Bone marrow (tissue), 2 donors: ENCODE data around the gene TEC.
A peak's percentile ranks its signal among the peaks of the same experiment; 100 is the strongest.
"Not testable (repeated sequence)": the region's sequence is repeated elsewhere in the genome, so short reads cannot be mapped to it uniquely, and the experiment has no call there.

ENCODE experiments used
- DNase-seq, 2 donors: peaks; one replicate each; lab custom pipeline; 2025; lab: John Stamatoyannopoulos, UW

Gene TEC

DNA sequence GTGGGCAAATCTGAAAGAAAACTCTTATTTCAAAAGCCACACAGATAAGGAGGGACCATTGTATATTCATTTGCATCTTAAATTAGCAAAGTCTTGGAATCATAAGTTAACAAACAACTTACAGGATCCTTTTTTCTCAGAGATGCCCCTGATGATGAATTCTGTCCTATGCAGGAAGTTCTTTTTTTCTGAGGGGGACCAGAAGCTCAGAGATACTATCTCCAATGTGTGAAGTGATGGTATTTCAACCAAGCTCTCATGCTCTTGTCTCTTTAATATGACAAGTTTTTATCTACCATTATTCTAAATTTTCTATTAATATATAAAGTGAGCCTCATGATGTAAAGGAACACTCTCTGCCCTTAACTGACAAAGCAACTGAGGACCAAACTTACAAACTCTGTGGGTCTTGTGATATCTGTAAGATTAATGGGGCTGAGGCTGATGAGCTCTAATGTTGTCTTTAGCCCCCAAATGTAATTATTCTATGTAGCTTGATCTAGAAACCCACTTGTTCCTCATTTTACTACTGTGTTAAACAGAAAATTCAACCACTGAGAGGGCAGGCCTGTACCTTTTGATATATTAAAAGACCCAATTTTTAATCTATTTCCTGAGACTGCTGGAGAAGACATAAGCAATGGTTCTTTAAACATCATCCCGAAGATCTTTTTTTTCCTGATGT is 27.0 kb downstream of the TEC start:
- no peak for DNase-seq

DNA sequence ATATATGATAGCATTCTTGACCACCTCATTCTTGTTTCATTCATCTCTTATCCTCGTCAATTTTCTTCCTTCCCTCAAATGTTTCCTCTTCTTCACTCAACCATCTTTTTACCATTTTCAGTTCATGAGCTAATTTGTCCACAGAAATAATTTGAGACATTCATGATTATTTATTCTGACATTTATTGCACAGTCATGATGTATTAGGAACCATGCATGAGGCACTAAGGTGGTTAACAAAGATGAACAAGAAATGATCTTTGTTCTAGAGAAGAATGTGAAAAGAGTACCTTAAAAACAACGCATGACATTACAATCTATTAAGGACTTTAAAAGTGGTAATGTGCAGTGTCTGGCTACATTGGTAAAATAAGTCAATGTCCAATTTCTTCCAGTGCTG is 27.9 kb downstream of the TEC start:
- no peak for DNase-seq

DNA sequence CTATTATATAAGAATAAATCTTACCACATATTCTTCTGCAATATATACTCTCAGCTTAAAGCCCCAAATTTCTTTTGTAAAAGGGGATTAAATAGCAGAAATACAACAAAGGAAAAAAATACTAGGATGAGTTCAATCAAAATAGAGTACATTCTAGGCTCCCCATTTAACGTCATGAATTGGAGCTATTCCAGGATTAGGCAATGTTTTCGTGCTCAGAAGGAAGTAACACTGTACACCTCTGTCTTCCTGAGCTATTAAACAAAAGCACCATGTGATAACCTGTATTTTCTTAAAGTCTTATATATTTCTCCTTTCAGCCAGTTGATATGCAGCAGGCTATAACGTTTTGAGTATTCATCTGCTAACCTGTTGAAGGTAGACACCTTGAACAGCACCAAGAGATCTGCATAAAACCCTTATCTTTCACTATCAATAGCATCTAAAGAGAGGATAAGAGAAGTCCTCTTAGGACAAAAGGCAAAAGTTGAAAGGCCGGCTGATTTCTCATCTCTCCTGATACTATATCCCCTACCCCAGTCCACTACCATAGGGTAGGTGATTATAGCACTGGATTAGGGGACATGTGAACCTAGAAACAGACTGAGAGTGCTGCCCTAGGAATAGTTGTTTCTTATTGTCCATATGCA is 31.5 kb downstream of the TEC start:
- DNase-seq, result peak in 1 of 2 donors; percentile 34

DNA sequence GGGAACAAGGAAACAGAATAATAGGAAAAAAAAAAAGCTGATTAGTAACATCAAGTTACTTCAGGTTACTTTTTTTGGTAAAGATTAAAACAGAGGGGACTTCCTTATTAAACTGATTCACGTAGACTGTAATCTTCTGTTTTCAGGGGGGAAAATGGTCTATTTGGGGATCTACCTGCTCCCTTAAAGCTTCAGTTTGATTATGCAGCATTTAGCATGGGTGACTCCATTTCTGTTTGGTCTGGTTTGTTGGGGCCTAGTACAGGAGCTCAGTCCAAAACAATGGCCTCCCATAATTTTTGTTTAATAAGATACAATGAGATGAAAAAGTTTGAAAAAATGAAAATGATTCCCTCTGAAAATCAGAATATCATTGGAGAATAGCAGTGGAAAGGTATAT is 34.6 kb downstream of the TEC start:
- DNase-seq, result no peak

DNA sequence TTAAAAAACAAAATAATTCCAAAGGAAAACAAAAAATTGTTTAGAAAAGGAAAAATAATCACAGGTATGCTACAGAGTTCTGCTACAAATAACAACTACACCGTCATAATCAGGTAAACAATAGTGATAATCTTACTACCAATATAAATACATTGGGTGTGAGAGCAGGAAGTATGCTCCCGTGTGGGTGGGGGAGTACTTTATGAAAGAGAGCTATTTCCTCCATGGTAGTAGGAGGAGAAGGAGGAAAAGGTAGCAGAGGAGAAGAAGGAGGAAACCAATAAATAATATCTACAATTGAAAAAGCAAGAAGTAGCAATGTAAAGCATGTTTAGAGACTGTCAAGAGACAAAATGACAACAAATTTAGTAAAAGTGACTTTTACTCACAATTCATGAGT is 35.1 kb downstream of the TEC start:
- no peak for DNase-seq

DNA sequence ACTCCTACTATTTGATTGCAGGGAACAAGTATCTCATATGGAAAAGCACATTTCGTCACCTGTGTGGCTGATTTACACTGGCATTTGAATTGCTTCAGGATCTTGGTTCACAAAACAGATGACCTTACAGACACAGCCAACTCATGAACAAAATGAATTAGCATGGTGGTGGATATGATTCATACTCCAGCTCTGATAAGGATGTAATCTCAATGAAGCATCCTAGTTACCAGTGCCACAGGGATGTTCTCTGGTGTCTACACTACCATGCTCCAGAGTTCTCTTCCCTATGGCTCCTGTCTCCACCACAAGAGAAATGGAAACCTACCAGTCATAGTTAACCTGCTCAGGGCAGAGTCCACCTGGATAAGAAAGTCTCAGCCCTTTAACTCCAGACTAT is 40.7 kb downstream of the TEC start:
- DNase-seq, result no peak

DNA sequence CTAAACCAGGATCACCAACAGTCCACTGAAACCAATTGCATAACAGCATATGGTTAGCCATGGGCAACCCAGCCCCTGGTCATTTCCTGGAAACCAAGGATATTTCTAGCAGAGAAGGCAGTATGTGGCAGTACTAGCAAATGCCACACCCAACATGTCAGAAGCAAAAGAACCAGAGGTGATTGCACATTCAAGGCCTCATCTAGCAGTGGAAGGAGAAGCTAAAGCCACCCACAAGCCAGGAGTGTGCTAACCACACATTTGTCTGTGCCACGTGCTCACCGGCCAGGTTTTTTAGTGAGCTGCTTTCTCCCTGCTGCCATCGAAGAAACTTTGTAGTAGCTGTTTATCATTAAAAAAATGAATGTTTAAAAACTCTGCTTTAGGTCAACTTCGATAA is 42.0 kb downstream of the TEC start:
- DNase-seq, result no peak

DNA sequence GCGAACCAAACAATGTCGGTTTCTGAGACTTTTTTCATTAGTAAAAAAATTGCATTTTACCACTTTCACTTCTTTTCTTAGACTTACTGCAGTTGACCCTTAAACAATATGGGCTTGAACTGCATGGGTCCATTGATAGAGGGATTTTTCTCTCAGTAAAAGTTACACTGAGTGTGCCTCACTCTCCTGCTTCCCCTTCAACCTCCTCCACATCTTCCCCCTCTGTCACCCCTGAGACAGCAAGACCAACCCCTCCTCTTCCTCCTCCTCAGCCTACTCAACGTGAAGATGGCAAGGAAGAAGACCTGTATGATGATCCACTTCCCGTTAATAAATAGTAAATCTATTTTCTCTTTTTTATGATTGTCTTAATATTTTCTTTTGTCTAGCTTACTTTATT is 43.4 kb downstream of the TEC start:
- DNase-seq, result no peak

DNA sequence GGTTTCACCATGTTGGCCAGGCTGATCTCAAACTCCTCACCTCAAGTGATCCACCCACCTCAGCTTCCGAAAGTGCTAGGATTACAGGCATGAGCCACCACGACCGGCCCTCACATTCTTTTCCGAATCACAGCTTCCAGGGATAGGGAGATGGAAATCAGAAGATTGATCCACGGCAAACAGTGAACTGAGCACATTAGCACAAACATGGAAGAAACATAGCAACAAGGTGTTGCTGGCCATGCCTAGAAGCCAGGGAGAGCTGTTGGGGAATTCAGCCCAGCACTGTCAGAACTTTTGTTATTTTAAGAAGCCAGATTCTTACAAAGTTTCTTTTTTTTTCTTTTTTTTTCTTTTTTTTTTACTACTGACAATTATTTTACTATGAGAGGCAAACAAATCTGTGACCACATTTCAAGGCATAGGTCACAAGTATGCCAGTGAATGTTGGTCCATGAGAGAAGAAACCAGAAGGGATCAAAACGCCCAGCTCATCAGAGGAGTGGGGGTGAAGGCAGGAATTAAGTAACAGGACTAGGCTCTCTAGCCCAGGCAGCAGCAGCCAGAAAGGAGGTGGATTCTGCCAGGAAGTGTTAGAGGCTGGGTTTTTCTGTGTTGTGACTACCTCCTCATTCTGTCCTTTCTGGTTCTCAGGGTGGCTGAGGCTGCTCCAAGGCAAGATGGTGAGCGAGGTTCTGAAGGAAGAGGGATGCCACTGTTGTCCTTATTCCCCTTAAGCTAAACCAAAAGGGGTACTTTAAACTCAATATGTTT is 44.1 kb downstream of the TEC start:
- no peak for DNase-seq

DNA sequence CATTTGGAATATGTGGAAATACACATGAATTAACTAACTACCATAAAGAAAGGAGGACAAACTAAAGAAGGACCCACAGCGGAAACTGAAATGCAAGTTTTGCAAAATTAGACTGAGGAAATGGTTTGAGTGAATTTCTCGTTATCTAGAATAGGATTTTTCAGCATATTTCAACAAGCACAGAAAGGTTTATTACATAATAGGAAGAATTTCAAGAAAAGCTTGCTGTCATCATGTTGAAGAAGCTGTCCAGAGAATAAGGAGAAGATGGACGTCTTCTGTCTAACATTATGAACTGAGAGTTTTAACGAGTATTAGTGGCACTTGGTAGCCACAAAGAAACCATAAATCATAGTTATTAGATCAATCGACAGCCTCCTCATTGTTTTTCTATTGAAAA is 45.0 kb downstream of the TEC start:
- no peak for DNase-seq

DNA sequence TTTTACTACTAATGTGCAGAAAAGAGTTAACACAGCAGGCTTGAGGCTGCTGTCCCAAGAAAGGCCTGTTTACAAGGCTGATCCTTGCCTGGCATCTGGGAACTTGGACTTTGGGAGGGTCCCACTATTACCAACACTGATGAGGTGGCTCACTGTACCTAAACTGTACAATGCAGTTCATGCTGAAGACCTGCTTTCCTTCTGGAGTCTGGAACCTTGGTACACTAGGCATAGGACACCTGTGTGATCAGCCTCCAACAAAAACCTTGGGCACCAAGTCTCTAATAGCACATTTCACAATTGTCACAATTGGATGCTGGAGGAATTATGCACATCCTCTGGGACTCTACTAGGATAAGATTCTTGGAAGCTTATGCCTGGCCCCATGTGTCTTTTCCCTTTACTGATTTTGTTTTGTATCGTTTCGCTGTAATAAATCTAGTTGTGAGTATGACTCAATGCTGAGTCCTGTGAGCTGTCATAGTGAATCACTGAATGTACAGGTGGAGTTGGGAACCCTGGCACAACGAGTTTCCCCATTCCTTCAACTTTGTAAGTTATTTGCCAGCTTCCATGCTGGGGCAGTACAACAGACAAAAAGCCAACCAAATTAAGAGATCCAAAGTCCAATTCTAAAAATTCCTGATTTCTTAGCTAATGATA is 45.9 kb downstream of the TEC start:
- no peak for DNase-seq

DNA sequence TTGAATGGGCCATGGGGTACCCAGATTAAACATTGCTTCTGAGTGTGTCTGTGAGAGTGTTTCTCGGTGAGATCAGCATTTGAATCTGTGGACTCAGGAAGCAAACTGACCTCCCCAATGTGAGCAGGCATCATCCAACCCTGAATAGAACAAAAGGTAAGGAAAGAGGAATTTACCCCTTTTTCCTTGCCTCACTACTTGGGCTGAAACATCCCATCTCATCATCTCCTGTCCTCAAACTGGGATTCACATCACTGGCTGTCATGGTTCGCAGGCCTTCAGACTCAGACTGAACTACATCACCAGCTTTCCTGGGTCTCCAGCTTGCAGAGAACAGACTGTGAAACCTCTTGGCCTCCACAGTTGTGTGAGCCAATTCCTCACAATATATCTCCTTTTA is 47.1 kb downstream of the TEC start:
- DNase-seq, result no peak

DNA sequence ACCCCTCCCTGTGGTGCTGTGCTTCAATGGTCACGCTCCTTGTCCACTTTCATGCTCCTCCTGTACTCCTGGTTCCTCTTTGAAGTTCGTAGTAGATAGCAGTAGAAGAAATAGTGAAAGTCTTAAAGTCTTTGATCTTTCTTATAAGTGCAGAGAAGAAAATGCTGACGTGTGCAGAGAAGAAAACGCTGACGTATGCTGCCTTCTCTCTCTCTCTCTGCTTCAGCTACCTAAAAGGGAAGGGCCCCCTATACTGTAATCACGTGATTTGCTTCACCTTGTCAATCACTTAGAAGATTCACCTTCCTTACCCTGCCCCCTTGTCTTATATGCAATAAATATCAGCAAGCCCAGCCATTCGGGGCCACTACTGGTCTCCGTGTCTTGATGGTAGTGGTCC is 50.2 kb downstream of the TEC start:
- not testable (repeated sequence) for DNase-seq

DNA sequence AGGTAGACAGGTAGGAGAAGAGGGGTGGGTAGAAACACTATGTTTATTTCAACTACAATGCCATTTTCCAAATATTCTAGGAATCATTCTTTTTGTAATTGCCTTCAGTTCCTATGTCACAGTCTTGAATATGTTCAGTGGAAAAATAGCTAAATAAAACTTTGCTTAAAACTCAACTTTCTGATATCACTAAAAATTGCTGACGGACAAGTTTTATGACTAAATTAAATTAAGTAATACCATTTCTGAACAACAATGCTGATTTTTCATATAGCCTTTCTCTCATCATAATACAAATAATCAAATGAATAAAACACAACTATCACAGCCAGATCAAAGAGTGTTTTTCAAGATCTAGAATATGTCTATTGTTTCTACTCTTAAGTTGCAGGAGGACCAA is 53.1 kb downstream of the TEC start:
- no peak for DNase-seq

DNA sequence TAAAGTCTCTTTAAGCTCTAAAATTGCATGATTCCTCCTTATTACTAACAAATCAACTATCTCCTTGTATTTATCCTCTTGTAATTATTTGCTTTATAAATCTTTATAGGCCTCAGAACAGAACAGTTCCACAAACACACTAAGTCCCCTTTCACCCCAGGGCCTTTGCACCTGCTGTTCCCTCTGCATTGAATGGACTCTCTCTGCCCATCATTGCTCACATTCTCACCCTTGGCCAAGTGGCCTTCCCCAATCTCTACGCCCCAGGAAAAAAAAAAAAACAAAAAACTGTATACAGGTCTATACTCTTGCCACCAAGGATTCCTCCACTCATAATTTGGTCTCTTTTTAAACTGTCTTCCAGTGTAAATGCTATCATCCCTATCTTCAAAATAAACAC is 53.7 kb downstream of the TEC start:
- no peak for DNase-seq

DNA sequence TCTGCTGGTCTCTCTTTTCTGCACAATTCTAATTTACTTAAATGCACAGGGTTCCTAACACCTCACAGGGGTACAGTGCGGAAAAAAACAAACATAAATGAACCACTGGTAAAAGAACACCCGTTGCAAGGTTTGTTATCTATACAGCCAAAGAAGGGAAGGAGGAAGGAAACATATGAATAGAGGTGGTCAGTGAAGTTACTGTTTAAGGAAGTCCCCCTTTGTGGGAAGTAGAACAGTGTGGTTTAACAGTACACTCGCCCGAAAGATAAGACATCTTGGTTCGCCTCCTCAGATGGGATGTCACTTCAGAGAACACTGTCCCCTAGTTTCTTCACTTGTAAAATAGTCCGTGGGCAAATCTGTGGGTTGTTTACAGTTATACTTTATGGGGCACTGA is 57.5 kb downstream of the TEC start:
- peak in 1 of 2 donors; percentile 88 for DNase-seq

DNA sequence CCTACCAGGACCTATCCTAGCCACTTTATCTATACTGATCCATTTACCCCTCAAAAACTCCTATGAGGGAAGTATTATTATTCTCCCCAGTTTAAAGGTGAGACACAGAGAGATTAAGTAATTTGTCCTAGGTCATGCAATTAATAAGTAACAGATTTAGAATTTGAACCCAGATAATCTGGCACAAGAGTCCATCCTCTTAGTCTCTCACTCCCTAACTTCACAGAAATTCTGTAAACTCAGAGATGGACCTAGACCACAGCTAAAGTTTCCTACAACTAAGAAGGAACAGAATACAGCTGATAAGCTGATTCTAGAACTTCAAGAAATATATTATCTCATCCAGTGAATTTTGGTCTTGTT is 58.7 kb downstream of the TEC start:
- no peak for DNase-seq

DNA sequence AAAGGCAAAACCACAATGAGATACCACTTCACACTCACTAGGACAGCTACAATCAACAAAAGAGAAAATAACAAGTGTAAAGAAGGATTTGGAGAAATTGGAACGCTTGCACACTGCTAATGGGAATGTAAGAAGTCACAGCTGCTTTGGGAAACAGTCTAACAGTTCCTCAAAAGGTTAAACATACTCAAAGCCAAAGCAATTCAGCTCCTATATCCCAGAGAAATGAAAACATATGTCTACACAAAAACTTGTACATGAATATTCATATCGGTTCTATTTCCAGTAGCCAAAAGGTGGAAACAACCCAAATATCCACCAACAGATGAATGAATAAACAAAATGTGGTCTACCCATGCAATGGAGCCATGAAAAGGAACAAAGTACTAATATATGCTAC is 64.0 kb downstream of the TEC start:
- DNase-seq, result no peak

DNA sequence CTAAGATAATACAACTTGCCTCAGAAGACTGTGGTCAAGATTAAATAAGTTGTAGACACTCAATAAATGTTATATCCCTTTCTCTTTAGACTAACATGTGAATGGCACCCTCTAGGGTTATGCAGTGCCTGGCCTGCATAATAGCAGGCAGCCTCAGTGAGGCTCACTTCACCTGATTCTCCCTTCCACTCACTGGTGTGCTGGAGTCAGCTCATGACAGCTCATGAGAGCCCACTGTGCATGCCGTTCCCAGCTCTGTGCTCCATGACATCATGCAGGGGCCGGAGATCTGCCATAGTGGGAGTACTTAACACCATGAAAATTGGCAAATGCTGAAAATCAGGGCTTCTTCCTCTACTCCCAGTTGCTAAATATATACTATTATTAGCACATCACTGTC is 64.5 kb downstream of the TEC start:
- no peak for DNase-seq

DNA sequence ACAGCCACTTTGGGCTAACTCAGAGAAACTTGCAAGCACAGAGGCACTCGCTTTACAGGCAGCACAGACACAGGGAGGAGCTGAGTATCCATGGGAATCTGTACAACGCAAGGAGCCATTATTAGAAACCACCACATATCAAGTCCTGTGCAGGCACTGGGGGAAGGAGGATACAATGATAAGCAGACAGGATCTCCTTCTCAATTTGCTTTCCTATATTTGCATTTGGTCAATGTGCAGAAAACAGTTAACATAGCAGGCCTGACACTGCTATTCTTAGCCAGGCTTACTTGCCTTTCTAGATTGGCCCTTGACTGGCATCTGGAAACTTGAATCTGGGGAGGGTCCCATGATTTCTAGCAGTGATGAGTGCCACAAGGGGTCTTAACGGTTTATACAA is 65.8 kb downstream of the TEC start:
- DNase-seq, result no peak

DNA sequence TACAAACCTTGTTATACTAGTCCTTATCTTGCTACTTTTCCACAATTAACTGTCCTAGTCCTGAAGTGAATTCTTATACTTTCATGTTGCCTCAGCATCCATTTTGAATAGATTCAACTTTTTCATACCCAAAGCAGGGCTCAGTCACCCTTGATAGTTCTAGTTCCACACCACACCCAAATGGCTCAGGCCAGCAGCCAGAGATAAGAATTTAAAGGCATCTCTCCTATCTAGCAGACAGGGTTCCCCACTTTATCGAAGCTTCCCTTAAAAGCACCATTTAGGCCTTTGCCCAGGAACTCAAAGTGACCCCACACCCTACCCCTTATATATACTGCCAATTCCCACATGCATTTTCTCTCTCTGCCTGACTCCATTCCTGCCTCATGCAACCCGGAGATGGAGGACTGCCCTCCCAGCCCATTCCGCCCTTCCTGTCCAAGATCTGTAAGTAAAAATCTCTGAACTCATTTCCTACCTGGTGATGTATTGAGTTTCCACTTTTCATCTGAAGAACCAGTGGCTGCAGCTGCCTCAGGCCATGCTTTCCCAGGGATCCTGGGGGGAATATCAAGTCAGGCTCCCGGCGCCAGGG is 71.9 kb downstream of the TEC start:
- DNase-seq, result no peak

DNA sequence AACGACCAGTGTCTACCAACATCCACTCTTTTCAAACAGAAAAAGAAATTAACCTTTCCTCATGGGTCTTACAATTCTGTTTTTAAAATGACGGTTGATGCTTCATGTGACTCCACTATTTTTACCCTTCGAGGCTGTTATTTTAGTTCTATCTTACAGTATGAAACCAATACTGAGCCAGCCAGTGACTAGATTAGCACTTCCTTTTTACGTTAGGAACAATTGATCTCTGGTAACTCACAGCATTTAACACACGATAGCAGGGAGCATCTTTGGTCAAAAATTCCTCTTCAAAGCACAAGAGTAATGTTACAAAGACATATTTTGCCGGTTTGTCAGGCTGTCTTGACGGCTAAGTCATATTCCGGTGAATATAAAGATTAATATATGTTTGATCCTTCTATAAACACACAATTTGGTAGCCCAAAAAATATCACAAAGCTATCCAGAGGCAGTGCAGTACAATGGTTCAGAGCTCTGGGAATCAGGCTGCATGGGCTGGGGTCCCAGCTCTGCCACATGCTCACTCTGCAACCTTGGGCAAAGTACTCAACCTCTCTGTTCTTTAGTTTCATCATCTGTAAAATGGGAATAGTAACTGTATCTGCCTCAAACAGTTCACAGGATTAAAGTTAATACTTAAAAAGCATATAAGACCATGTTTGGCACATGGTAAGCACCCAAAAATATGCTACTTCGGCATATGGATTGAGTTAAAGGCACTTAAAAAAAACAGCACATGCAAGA is 72.7 kb downstream of the TEC start:
- no peak for DNase-seq
